MM.1S (cell line): ENCODE measurements around the gene DKKL1.

ENCODE experiments used
- DNase-seq: peaks from one replicate; pipeline ENCODE4 v3.0.0-alpha.2; 2015
- H2AFZ ChIP-seq: fragments of 300-600 bp; sonication (generic); 2 replicates; pipeline ENCODE4 v1.6.0; 2016; ENCODE audit warnings: antibody characterized with exemption, low read length
- H3F3A ChIP-seq: fragments of 300-600 bp; sonication (generic); 2 replicates; pipeline ENCODE4 v1.6.1; 2016; ENCODE audit warnings: mild to moderate bottlenecking, antibody characterized with exemption, low read length, moderate library complexity, mixed read lengths; ENCODE audit not compliant: insufficient read depth
- H3K27ac ChIP-seq: fragments of 300-600 bp; sonication (generic); 2 replicates; pipeline ENCODE4 v1.5.1; 2016; ENCODE audit warnings: mild to moderate bottlenecking, low read length
- H3K27me3 ChIP-seq: fragments of 300-600 bp; sonication (generic); replicated peaks from 2 replicates; pipeline ENCODE4 v1.6.0; 2016; ENCODE audit warnings: low read length; ENCODE audit not compliant: insufficient read depth
- H3K36me3 ChIP-seq: fragments of 300-600 bp; sonication (generic); replicated peaks from 2 replicates; pipeline ENCODE4 v1.6.1; 2016; ENCODE audit warnings: mild to moderate bottlenecking, low read length, mixed read lengths; ENCODE audit not compliant: insufficient read depth
- H3K4me1 ChIP-seq: fragments of 300-600 bp; sonication (generic); 2 replicates; pipeline ENCODE4 v1.6.1; 2016; ENCODE audit warnings: low read length, mixed read lengths
- H3K4me2 ChIP-seq: fragments of 300-600 bp; sonication (generic); 2 replicates; pipeline ENCODE4 v1.6.0; 2016; ENCODE audit warnings: low read depth, low read length
- H3K4me3 ChIP-seq: fragments of 300-600 bp; sonication (generic); 2 replicates; pipeline ENCODE4 v1.5.1; 2016; ENCODE audit warnings: low read length, mixed read lengths
- H3K79me2 ChIP-seq: fragments of 300-600 bp; sonication (generic); 2 replicates; pipeline ENCODE4 v1.6.1; 2016; ENCODE audit warnings: mixed run types, low read length, mixed read lengths
- H3K9ac ChIP-seq: fragments of 300-600 bp; sonication (generic); 2 replicates; pipeline ENCODE4 v1.6.1; 2016; ENCODE audit warnings: low read length, mixed read lengths
- H3K9me2 ChIP-seq: fragments of 300-600 bp; sonication (generic); replicated peaks from 2 replicates; pipeline ENCODE4 v1.6.1; 2016; ENCODE audit warnings: mild to moderate bottlenecking, low read length, mixed read lengths; ENCODE audit not compliant: insufficient read depth
- H3K9me3 ChIP-seq: fragments of 300-600 bp; sonication (generic); replicated peaks from 2 replicates; pipeline ENCODE4 v1.6.1; 2016; ENCODE audit warnings: mild to moderate bottlenecking, low read length, mixed read lengths; ENCODE audit not compliant: insufficient read depth
- H4K20me1 ChIP-seq: fragments of 300-600 bp; sonication (generic); 2 replicates; pipeline ENCODE4 v1.6.1; 2016; ENCODE audit warnings: mild to moderate bottlenecking, low read length, moderate library complexity, mixed read lengths; ENCODE audit not compliant: insufficient read depth
- CTCF ChIP-seq: fragments of 300-600 bp; sonication (generic); IDR thresholded peaks from 2 replicates; pipeline ENCODE4 v1.5.1; 2016; ENCODE audit warnings: antibody characterized with exemption, low read length, mixed read lengths
- EZH2 ChIP-seq: fragments of 300-600 bp; sonication (generic); optimal IDR thresholded peaks from 2 replicates; pipeline ENCODE3; 2017; ENCODE audit warnings: low read depth, mild to moderate bottlenecking, antibody characterized with exemption, low read length, mixed read lengths
- EZH2phosphoT487 ChIP-seq: fragments of 300-600 bp; sonication (generic); IDR thresholded peaks from 2 replicates; pipeline ENCODE4 v1.6.1; 2018; ENCODE audit warnings: antibody characterized with exemption, low read length

DKKL1 gene

GRCh38 chr19:49338023-49338677 is 25.5 kb upstream of the DKKL1 start:
- peaks cover 16% of the 10 kb centered on the region for H3K4me1 ChIP-seq
- H2AFZ ChIP-seq = no peak overlapping the region
- no peaks in the 10 kb centered on the region for H3K9me2 ChIP-seq
- no peak for DNase-seq
- no peaks in the 10 kb centered on the region for H4K20me1 ChIP-seq
- H3K79me2 ChIP-seq = no peaks in the 10 kb centered on the region
- no peak overlapping the region for H3K4me3 ChIP-seq
- no peaks in the 10 kb centered on the region for H3F3A ChIP-seq
- no peaks in the 10 kb centered on the region for H3K36me3 ChIP-seq
- TF ChIP-seq EZH2phosphoT487 (no peak), CTCF (no peak), EZH2 (no peak)
- H3K27me3 ChIP-seq = no peaks in the 10 kb centered on the region; the same call in 1 of the 2 replicates
- no peak overlapping the region for H3K9ac ChIP-seq
- H3K9me3 ChIP-seq = no peaks in the 10 kb centered on the region
- no peak overlapping the region for H3K4me2 ChIP-seq
- no peak overlapping the region for H3K27ac ChIP-seq

GRCh38 chr19:49338691-49339300 is 24.9 kb upstream of the DKKL1 start:
- H3K4me3 ChIP-seq = no peak overlapping the region
- H3K4me1 ChIP-seq = peaks cover 10% of the 10 kb centered on the region
- H3K36me3 ChIP-seq = no peaks in the 10 kb centered on the region
- no peaks in the 10 kb centered on the region for H3F3A ChIP-seq
- H3K27ac ChIP-seq = no peak overlapping the region
- DNase-seq = no peak
- H3K79me2 ChIP-seq = no peaks in the 10 kb centered on the region
- no peaks in the 10 kb centered on the region for H4K20me1 ChIP-seq
- no peak overlapping the region for H2AFZ ChIP-seq
- no peak for TF ChIP-seq CTCF
- no peak for TF ChIP-seq EZH2phosphoT487
- no peak for TF ChIP-seq EZH2
- no peaks in the 10 kb centered on the region for H3K9me2 ChIP-seq
- H3K9me3 ChIP-seq = no peaks in the 10 kb centered on the region
- H3K27me3 ChIP-seq = no peaks in the 10 kb centered on the region; the same call in 1 of the 2 replicates
- H3K9ac ChIP-seq = no peak overlapping the region
- no peak overlapping the region for H3K4me2 ChIP-seq

GRCh38 chr19:49339301-49340068 is 24.2 kb upstream of the DKKL1 start:
- no peak overlapping the region for H2AFZ ChIP-seq
- no peaks in the 10 kb centered on the region for H4K20me1 ChIP-seq
- no peaks in the 10 kb centered on the region for H3K79me2 ChIP-seq
- TF ChIP-seq EZH2 (no peak), CTCF (no peak), EZH2phosphoT487 (no peak)
- no peaks in the 10 kb centered on the region for H3K36me3 ChIP-seq
- H3K9me2 ChIP-seq = no peaks in the 10 kb centered on the region
- no peak overlapping the region for H3K9ac ChIP-seq
- no peak overlapping the region for H3K4me2 ChIP-seq
- H3F3A ChIP-seq = no peaks in the 10 kb centered on the region
- DNase-seq = no peak
- H3K4me1 ChIP-seq = peaks cover 5% of the 10 kb centered on the region
- H3K27me3 ChIP-seq = no peaks in the 10 kb centered on the region; the same call in 1 of the 2 replicates
- no peaks in the 10 kb centered on the region for H3K9me3 ChIP-seq
- no peak overlapping the region for H3K27ac ChIP-seq
- no peak overlapping the region for H3K4me3 ChIP-seq
